Endothelial cell of umbilical vein (primary cell): ENCODE data around the gene ADCYAP1R1.

Experiments used
- CTCF ChIP-seq, 2 donors: IDR thresholded peaks; 1 replicate in 1 of 2; 2 replicates in 1 of 2; pipeline ENCODE4 v1.5.1; 2011; ENCODE audit warnings: low read length in 2 of 2, mild to moderate bottlenecking in 2 of 2, moderate library complexity in 2 of 2, control low read depth in 1 of 2, inconsistent platforms in 1 of 2, low read depth in 1 of 2; ENCODE audit not compliant: insufficient read depth in 1 of 2; ENCODE audit errors: extremely low read depth in 1 of 2
- EZH2 ChIP-seq: IDR thresholded peaks from 2 replicates; pipeline ENCODE4 v1.6.1; 2012; ENCODE audit warnings: borderline replicate concordance, low read depth, mild to moderate bottlenecking, moderate library complexity, low read length, inconsistent platforms; ENCODE audit not compliant: severe bottlenecking
- JUN ChIP-seq: IDR thresholded peaks from 2 replicates; pipeline ENCODE4 v1.6.1; 2011; ENCODE audit warnings: borderline replicate concordance, low read depth; ENCODE audit not compliant: insufficient read length, insufficient read depth
- MAX ChIP-seq: IDR thresholded peaks from 2 replicates; pipeline ENCODE4 v1.6.1; 2011; ENCODE audit not compliant: insufficient read depth, insufficient read length
- MYC ChIP-seq: IDR thresholded peaks from one replicate; pipeline ENCODE4 v1.6.1; 2011; ENCODE audit warnings: mild to moderate bottlenecking, low read depth, low read length
- POLR2A ChIP-seq: IDR thresholded peaks from 2 replicates; pipeline ENCODE4 v1.6.1; 2012; ENCODE audit warnings: low read depth, mild to moderate bottlenecking, control low read depth, low read length
- POLR2AphosphoS5 ChIP-seq: IDR thresholded peaks from 2 replicates; pipeline ENCODE4 v1.6.1; 2012; ENCODE audit warnings: low read depth, mild to moderate bottlenecking, control low read depth, low read length, moderate library complexity; ENCODE audit not compliant: insufficient read depth

GRCh38 chr7:31123726-31124125 lies 71.6 kb downstream of the ADCYAP1R1 start:
- TF ChIP-seq CTCF (IDR thresholded peaks at IDR 0.05; ENCODE audit: extremely low read depth in 1 of 2, insufficient read depth in 1 of 2, low read depth in 1 of 2, low read length in 2 of 2), result no peak
- no peak for TF ChIP-seq POLR2A
- TF ChIP-seq MAX, result no peak
- TF ChIP-seq POLR2AphosphoS5, result no peak
- TF ChIP-seq MYC, result no peak
- no peak for TF ChIP-seq EZH2
- TF ChIP-seq JUN, result no peak
